Kidney glomerular epithelial cell (primary cell): ENCODE data around the gene ERC2.

ENCODE experiments used
- DNase-seq: peaks from one replicate; lab custom pipeline; 2025; lab: John Stamatoyannopoulos, UW

ERC2 gene

GRCh38 chr3:55682461-55682860 lies 785.8 kb downstream of the ERC2 start:
- no peak for DNase-seq

DNA sequence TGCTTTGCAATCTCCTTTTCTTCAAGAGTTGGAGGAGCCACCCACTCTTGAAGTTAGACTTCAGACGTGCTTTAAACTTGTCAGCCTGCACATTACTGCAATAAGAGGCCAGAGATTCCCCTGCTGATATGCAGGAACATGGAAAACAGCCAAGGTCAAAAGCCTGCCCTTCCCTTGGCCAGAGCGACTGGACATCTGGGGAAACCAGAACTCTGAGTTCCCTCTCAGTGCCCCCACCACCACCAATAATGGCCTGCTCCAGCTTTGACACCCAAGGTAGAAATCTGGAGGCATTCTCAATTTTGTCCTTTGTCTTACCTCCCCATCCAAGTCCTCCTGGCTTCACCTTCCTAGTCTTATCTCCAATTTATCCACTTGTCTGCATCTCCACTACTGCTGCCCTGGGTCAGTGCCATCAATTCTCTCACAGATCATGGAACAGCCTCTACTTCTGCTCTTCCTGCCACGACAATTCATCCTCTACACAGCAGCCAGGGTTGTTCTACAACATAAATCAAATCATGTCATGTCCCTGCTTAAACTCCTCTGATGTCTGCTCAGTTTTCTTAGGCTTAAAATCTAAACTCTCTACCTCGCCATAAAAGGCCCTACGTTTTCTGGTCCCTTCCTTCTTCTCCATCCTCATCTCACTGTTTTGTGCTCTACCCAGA lies 789.6 kb downstream of the ERC2 start:
- DNase-seq = no peak

- no peak for DNase-seq
Measured at GRCh38 chr3:55676643-55677042, 791.6 kb downstream of the ERC2 start.

- no peak for DNase-seq
Measured at GRCh38 chr3:55675478-55675877, 792.8 kb downstream of the ERC2 start.

DNA sequence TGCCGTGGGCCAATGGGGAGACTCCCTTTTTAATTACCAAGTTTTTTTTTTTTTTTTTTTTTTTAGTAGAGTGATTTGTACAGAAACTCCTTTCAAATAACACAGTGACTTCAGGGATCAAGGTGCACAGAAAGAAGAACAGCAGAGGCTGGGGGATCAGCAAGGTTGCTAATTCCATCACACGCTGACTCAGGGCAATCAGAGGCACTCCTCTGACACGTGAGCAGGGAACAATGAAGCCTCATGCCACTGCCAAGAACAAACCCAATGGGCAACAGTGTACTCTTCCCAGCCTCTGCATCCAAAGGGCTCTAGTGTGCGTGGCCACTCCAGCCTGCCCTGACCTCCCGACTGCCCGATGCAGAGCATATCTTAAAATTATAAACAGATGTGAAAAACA lies 794.5 kb downstream of the ERC2 start:
- no peak for DNase-seq

- DNase-seq = no peak
Measured at GRCh38 chr3:55669133-55669532, 799.1 kb downstream of the ERC2 start.

GRCh38 chr3:55668359-55668758 lies 799.9 kb downstream of the ERC2 start:
- DNase-seq = no peak

DNA sequence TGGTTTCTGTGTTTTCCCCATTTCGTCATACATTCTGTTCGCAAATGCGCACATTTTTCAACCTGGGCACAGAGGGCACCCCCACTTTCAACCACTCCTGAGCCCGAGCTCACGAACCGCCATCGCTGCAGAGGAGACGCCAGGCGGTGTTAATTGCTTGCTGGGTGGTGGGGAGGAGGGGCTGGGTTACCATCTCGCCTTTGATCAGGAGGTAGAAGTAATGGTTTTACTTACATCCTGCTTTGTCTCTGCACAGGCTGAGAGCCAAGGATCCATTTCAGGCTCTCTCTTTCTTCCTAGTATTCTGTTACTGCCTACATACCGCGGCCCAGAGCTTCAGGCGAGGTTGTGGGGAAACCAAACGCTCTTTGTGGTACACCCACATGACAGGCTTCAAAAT lies 803.9 kb downstream of the ERC2 start:
- DNase-seq = no peak

DNA sequence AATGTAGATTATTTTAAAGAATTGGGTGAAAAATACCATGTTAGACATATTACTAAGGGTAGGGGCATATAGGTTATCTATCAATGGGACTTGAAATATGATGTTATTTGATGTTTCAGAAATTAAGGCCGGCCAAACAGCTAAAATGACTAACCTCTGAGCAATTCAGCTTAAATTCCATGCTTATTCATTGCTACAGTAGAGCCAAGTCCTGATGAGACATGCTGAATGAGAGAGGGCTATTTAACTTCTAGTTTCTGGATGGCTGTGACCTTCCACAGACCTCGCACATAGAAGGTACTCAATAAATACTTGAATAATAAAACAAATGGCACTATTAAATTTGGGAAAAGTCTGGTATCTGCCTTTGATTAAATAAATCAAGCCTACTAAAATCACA lies 805.6 kb downstream of the ERC2 start:
- no peak for DNase-seq

GRCh38 chr3:55661571-55661970 lies 806.7 kb downstream of the ERC2 start:
- DNase-seq = no peak

DNA sequence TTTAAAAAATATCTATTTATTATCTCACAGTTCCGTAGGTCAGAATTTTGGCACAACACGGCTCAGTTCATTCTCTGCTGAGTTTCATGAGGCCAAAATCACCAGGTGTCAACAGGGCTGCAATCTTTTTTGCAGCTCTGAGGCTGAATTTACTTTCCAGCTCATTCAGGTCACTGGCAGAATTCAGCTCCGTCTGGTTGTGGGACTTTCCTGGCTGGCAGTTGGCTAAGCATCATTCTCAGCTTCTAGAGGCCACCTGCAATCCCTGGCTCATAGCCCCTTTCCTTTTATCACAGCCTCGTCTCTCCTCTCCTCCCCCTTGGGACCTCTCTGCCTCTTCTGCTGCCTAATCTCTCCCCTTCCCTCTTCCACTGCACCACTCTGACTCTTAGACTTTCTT lies 807.1 kb downstream of the ERC2 start:
- DNase-seq = no peak

DNA sequence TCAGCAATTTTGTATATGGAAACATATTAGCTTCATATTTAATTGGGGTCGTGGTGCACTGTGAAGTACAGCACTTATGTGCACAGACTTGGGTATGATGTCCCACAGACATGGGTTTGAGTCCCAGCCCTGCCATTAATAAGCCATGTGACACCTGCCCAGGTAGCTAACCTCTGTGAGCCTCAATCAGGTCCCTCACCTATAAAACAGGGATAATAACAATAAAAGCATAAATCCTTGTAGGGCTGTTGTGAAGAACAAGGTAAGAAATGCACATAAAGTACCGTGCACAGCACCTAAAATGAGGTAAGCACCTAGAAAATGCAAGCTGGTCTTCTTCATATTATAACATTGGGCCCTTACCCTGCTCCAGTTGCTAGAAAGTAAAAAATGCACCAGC lies 807.6 kb downstream of the ERC2 start:
- DNase-seq = no peak

- no peak for DNase-seq
Measured at GRCh38 chr3:55659701-55660100, 808.6 kb downstream of the ERC2 start.

- DNase-seq = no peak
Measured at GRCh38 chr3:55658690-55659562, 809.3 kb downstream of the ERC2 start.

- DNase-seq = no peak
Measured at GRCh38 chr3:55658270-55658669, 810.0 kb downstream of the ERC2 start.

GRCh38 chr3:55655544-55655943 lies 812.7 kb downstream of the ERC2 start:
- DNase-seq = no peak

DNA sequence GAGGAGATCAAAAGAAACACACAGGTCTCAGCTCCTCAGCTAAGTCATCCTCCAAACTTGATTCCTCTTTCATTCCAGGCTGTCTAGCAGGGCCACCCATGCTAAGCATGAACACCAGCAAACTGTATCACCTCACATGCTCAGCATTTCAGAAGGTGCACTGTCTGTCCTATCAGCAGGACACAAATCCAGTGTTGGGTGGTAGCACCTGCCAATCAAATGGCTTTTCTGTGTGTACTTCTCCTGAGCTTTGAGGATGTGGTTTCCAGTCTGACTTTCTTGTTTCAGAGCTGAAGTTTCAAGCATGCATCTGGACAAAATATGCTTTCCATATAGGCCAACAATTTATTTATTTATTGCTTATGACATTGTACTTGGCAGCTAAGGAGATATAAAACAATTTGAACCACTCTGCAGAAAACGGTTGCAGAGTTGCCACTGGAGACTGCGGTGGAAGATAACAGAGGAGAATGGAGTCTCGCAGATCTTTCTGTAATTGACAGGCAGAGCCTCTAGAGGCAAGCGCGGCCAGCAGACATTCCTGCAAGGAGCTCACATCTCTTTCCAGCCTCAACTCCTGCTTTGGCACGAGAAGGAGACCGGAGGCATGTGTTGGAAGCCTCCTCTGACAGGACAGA lies 814.0 kb downstream of the ERC2 start:
- DNase-seq = no peak

GRCh38 chr3:55651011-55651410 lies 817.3 kb downstream of the ERC2 start:
- no peak for DNase-seq

DNA sequence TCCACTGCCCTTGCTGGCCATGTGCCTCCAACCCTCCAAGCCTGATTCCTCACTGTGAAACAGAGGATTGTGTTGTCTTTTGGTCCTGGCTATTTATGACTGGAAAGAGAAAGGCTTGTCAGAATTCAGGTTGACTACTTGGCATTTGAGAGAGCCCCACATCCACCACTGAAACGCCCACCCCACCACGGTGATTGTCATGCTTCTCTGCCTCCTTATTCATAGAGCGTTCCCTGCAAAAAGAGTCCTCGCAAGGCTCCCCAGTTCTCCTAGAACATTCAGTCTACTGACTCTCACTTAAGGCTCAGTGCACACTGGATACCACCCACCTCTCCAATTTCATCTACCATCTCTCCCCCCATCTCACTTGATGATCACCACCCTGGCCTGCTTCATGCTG lies 818.3 kb downstream of the ERC2 start:
- DNase-seq = no peak

GRCh38 chr3:55649554-55649953 lies 818.7 kb downstream of the ERC2 start:
- DNase-seq = no peak

DNA sequence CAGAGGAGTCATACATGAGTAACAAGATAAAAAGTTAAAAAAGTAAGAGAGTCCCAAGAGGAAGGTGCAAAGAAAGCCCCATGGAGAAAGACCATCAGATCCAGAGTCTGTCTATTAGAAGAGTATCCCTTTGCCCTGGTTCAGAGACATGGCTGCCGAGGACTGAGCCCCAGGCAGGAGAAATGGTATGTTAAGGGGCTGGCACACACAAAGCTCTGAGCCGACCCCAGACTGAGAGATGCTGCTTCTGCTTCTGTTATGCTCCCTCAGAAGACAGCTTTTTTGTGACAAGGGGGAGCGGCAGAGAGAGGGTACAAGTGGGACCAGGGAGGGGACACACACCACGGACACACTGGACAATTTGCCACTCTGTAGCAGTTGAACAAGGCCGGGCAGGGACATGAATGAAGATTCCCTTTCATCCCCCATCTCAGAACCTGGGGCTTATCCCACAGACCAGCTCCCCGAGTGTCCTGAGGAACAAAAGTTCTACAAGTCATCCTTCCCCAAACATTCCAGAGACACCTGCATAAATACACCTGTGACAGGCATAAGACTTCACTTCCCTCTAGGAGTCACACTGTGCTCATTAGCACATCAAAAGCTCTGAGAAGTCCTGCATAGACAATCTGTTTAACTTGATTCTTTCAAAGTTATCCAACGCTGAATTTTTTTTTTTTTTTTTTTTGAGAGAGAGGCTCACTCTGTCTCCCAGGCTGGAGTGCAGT lies 819.5 kb downstream of the ERC2 start:
- no peak for DNase-seq

DNA sequence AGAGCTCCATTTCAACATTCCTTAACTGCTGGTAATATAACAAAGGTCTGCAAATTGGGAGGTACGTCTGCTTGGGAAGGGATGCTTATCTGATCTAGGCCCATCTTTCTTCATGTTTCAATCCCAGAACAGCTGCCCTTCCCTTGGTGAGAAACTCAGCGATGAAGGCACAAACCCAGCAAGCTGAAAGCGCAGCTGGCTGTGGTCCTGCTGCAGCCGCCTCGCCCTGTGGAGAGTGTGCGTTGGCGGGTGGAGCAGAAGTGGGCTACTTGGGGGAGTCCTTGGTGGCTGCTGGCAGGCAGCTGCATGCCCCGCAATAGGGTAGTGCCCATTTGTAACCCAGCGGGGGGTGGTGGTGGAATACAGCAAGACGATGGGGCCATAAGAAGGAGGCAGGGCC lies 820.6 kb downstream of the ERC2 start:
- DNase-seq = no peak
